ENCODE measurements around the gene KPNB1.

Gene KPNB1

GRCh38 chr17:47693731-47694580, 44.2 kb downstream of the KPNB1 start, which contains the start of gene TBKBP1:
TSS of gene TBKBP1 (plus strand) at chr17:47694161. CDS start at chr17:47696113, 1,952 bp downstream.
- no peaks in the 10 kb centered on the region for H3K27me3 Mint-ChIP-seq (ENCODE audit: low read depth)
- peak within 1 kb of the TSS; percentile 92 to 98 (median 95) for H3K27ac Mint-ChIP-seq
- TF ChIP-seq CTCF (IDR thresholded peaks at IDR 0.05; ENCODE audit: unreplicated experiment in 3 of 3), result no peak
- H3K4me1 Mint-ChIP-seq, result peaks cover 38% of the 10 kb centered on the region
- H3K36me3 Mint-ChIP-seq (ENCODE audit: low read depth), result peaks cover 10% of the 10 kb centered on the region
- no peaks in the 10 kb centered on the region for H3K9me3 Mint-ChIP-seq
- peak within 1 kb of the TSS; percentile 92 to 96 (median 92) for H3K4me3 Mint-ChIP-seq

- TF ChIP-seq CTCF (IDR thresholded peaks at IDR 0.05; ENCODE audit: unreplicated experiment in 3 of 3), result no peak
- Mint-ChIP-seq H3K9me3 (no peaks in the 10 kb centered on the region), H3K36me3 (ENCODE audit: low read depth) (peaks cover 14% of the 10 kb centered on the region), H3K4me1 (peaks cover 38% of the 10 kb centered on the region), H3K27ac (peak overlapping the region; percentile 92 to 98 (median 95)), H3K4me3 (peak overlapping the region; percentile 92 to 96 (median 92)), H3K27me3 (ENCODE audit: low read depth) (no peaks in the 10 kb centered on the region)
Measured at GRCh38 chr17:47694581-47695428, 45.1 kb downstream of the KPNB1 start.

- no peak for TF ChIP-seq CTCF (IDR thresholded peaks at IDR 0.05; ENCODE audit: unreplicated experiment in 3 of 3)
- Mint-ChIP-seq H3K9me3 (no peaks in the 10 kb centered on the region), H3K4me1 (peaks cover 38% of the 10 kb centered on the region), H3K36me3 (ENCODE audit: low read depth) (peaks cover 14% of the 10 kb centered on the region), H3K27me3 (ENCODE audit: low read depth) (no peaks in the 10 kb centered on the region), H3K27ac (peak overlapping the region; percentile 92 to 98 (median 95)), H3K4me3 (peak overlapping the region; percentile 92 to 96 (median 92))
Measured at GRCh38 chr17:47695429-47696376, 46.0 kb downstream of the KPNB1 start.

- H3K27ac Mint-ChIP-seq, result peak overlapping the region; percentile 40 to 92 (median 76)
- no peaks in the 10 kb centered on the region for H3K27me3 Mint-ChIP-seq (ENCODE audit: low read depth)
- no peak for TF ChIP-seq CTCF (IDR thresholded peaks at IDR 0.05; ENCODE audit: unreplicated experiment in 3 of 3)
- H3K36me3 Mint-ChIP-seq (ENCODE audit: low read depth), result peaks cover 18% of the 10 kb centered on the region
- H3K4me1 Mint-ChIP-seq, result peaks cover 41% of the 10 kb centered on the region
- H3K9me3 Mint-ChIP-seq, result no peaks in the 10 kb centered on the region
- peak overlapping the region; percentile 92 to 96 (median 92) for H3K4me3 Mint-ChIP-seq
Measured at GRCh38 chr17:47696717-47697642, 47.3 kb downstream of the KPNB1 start.
